CD14-positive monocyte (primary cell): ENCODE measurements around the gene STX3. TPM values are rescaled to one million over a fixed set of nuclear protein-coding genes. Genes with fewer than 3 reads are reported as not detected.

Source experiments
- DNase-seq, 3 donors: peaks; one replicate each; pipeline ENCODE4 v3.0.0-alpha.2; 2011 to 2022
- H2AFZ ChIP-seq: 2 replicates; pipeline ENCODE4 v1.6.0; 2012; ENCODE audit warnings: mild to moderate bottlenecking, low read depth, low read length, inconsistent platforms; ENCODE audit not compliant: insufficient read depth, poor library complexity, severe bottlenecking
- H3K27ac ChIP-seq, 2 donors: 1 replicate in 1 of 2; 2 replicates in 1 of 2; pipeline ENCODE4 v1.5.1; 2012 to 2013; ENCODE audit warnings: low read length in 2 of 2, control low read depth in 1 of 2, inconsistent platforms in 1 of 2, low read depth in 1 of 2, mild to moderate bottlenecking in 1 of 2
- H3K27me3 ChIP-seq, 2 donors: one replicate each; pipeline versions ENCODE4 v1.6.0 to v1.6.1; 2011 to 2013; ENCODE audit warnings: low read length in 2 of 2; ENCODE audit not compliant: control insufficient read depth in 2 of 2, insufficient read depth in 2 of 2
- H3K36me3 ChIP-seq, 2 donors: replicated peaks in 1 of 2; 1 replicate in 1 of 2; 2 replicates in 1 of 2; pipeline versions ENCODE4 v1.5.1 to v1.6.1; 2012 to 2013; ENCODE audit warnings: low read length in 2 of 2, control low read depth in 1 of 2, inconsistent platforms in 1 of 2, mild to moderate bottlenecking in 1 of 2; ENCODE audit not compliant: insufficient read depth in 2 of 2, control insufficient read depth in 1 of 2
- H3K4me1 ChIP-seq, 2 donors: 1 replicate in 1 of 2; 2 replicates in 1 of 2; pipeline versions ENCODE4 v1.5.1 to v1.6.1; 2012 to 2013; ENCODE audit warnings: low read length in 2 of 2, control low read depth in 1 of 2, inconsistent platforms in 1 of 2, mild to moderate bottlenecking in 1 of 2, moderate library complexity in 1 of 2; ENCODE audit not compliant: insufficient read depth in 2 of 2, control insufficient read depth in 1 of 2
- H3K4me2 ChIP-seq: replicated peaks from 2 replicates; pipeline ENCODE3; 2012; ENCODE audit warnings: low read length, moderate library complexity, mild to moderate bottlenecking; ENCODE audit not compliant: poor library complexity, severe bottlenecking; ENCODE audit errors: extremely low read depth
- H3K4me3 ChIP-seq, 3 experiments: fragments of 200-600 bp in 1 of 3; sonication (generic) in 1 of 3; replicated peaks in 1 of 3; 1 replicate in 2 of 3; 2 replicates in 1 of 3; pipeline ENCODE4 v1.5.1; 2011 to 2013; ENCODE audit warnings: low read length in 3 of 3, mild to moderate bottlenecking in 3 of 3, control low read depth in 2 of 3, low read depth in 2 of 3, inconsistent platforms in 1 of 3, moderate library complexity in 1 of 3
- H3K79me2 ChIP-seq: 2 replicates; pipeline ENCODE4 v1.6.0; 2012; ENCODE audit warnings: mild to moderate bottlenecking, control low read depth, inconsistent platforms, low read length, moderate library complexity; ENCODE audit not compliant: insufficient read depth
- H3K9ac ChIP-seq: 2 replicates; pipeline ENCODE4 v1.6.0; 2017; ENCODE audit warnings: low read length, mild to moderate bottlenecking; ENCODE audit not compliant: insufficient read depth, poor library complexity, severe bottlenecking
- H3K9me3 ChIP-seq, 2 donors: replicated peaks in 1 of 2; 1 replicate in 1 of 2; 2 replicates in 1 of 2; pipeline versions ENCODE4 v1.5.1 to v1.6.1; 2012 to 2013; ENCODE audit warnings: low read length in 2 of 2, control low read depth in 1 of 2; ENCODE audit not compliant: control insufficient read depth in 1 of 2, insufficient read depth in 1 of 2
- H4K20me1 ChIP-seq: 2 replicates; pipeline ENCODE4 v1.6.0; 2012; ENCODE audit warnings: mild to moderate bottlenecking, low read length, control low read depth, moderate library complexity; ENCODE audit not compliant: insufficient read depth
- H3K27ac Mint-ChIP-seq, 7 donors: one replicate each; pipeline ENCODE4 v1.8.0; 2020; ENCODE audit warnings: mild to moderate bottlenecking in 7 of 7, mixed read lengths in 7 of 7, moderate library complexity in 6 of 7, inconsistent platforms in 2 of 7
- H3K27me3 Mint-ChIP-seq, 3 donors: one replicate each; pipeline ENCODE4 v1.8.0; 2021 to 2022; ENCODE audit warnings: low read depth in 3 of 3, mild to moderate bottlenecking in 3 of 3, mixed read lengths in 3 of 3, moderate library complexity in 3 of 3, inconsistent platforms in 1 of 3
- H3K36me3 Mint-ChIP-seq, 2 donors: one replicate each; pipeline ENCODE4 v1.8.0; 2020; ENCODE audit warnings: mixed read lengths in 2 of 2, inconsistent platforms in 1 of 2, mild to moderate bottlenecking in 1 of 2
- H3K4me1 Mint-ChIP-seq: one replicate; pipeline ENCODE4 v1.8.0; 2020; ENCODE audit warnings: mild to moderate bottlenecking, mixed read lengths
- H3K4me3 Mint-ChIP-seq, 2 donors: one replicate each; pipeline ENCODE4 v1.8.0; 2020; ENCODE audit warnings: mild to moderate bottlenecking in 2 of 2, mixed read lengths in 2 of 2, moderate library complexity in 1 of 2
- H3K9me3 Mint-ChIP-seq, 7 donors: one replicate each; pipeline ENCODE4 v1.8.0; 2020 to 2022; ENCODE audit warnings: mixed read lengths in 7 of 7, mild to moderate bottlenecking in 6 of 7, moderate library complexity in 6 of 7, inconsistent platforms in 2 of 7
- WGBS: methylation state at CpG from one replicate; pipeline ENCODE4 v1.1.5; 2013; ENCODE audit warnings: missing lambda C conversion rate; ENCODE audit not compliant: insufficient coverage; 5-methylcytosine and 5-hydroxymethylcytosine counted together
- intact Hi-C, 2 donors: fragments of 100-400 bp; cut with micrococcal nuclease; formaldehyde crosslinking; loops; one replicate each; pipeline versions ENCODE4 v1.15.0 to v1.15.1; 2023
- polyA plus RNA-seq, 3 donors: library from polyadenylated mRNA; depleted of rRNA in 1 of 3; unstranded in 2 of 3; stranded (reverse) in 1 of 3; fragments of 300-500 nt in 2 of 3; fragments of >200 nt in 1 of 3; fragmentation: Illumina TruSeq in 2 of 3; gene quantifications; 1 replicate in 2 of 3; 2 replicates in 1 of 3; pipeline ENCODE4 v1.2.3, GENCODE V29; 2012 to 2021
- TF ChIP-seq, protein P1 (sequence below): fragments of 200-600 bp; IDR thresholded peaks from one replicate; pipeline ENCODE4 v1.8.0; 2022; ENCODE audit warnings: antibody characterized with exemption, mild to moderate bottlenecking

STX3 gene
- polyA plus RNA-seq, 3 donors: 22.4 to 50.9 (median 25.4) TPM

DNA sequence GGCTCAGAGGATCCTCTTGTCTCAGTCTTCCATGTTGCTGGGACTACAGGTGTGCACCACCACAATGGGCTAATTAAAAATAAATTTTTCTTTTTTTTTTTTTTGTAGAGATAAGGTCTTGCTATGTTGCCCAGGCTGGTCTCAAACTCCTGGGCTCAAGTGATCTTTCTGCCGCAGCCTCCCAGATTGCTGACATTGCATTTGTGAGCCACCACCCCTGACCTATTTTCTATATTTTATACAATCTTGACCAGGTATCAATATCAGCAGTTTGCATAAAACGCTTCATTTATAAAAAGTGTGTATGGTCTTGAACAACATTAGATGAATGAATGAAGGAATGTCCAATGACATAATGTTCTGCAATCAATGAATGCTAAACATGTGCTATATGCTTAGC is 9.1 kb upstream of the STX3 start:
- Histone ChIP-seq H3K79me2 (no peaks in the 10 kb centered on the region), H3K9ac (no peak overlapping the region), H3K4me2 (no peak overlapping the region), H3K9me3 (no peaks in the 10 kb centered on the region), H3K36me3 (no peaks in the 10 kb centered on the region), H4K20me1 (no peaks in the 10 kb centered on the region), H3K27me3 (no peaks in the 10 kb centered on the region), H3K4me3 (no peak overlapping the region), H3K4me1 (no peaks in the 10 kb centered on the region), H3K27ac (no peak overlapping the region), H2AFZ (no peak overlapping the region)
- Mint-ChIP-seq H3K27ac (no peak overlapping the region), H3K36me3 (peaks cover 0 to 3% of the 10 kb centered on the region in 2 donors), H3K4me3 (no peak overlapping the region), H3K9me3 (peaks cover 0 to 1% (median 0%) of the 10 kb centered on the region in 7 donors), H3K27me3 (peaks cover 0 to 5% (median 1%) of the 10 kb centered on the region in 3 donors), H3K4me1 (no peaks in the 10 kb centered on the region)
- intact Hi-C loops: no loop called here
- DNase-seq: no peak
- WGBS: no CpG with 5 or more reads among the region's 2 CpGs
- TF ChIP-seq, protein P1, sequence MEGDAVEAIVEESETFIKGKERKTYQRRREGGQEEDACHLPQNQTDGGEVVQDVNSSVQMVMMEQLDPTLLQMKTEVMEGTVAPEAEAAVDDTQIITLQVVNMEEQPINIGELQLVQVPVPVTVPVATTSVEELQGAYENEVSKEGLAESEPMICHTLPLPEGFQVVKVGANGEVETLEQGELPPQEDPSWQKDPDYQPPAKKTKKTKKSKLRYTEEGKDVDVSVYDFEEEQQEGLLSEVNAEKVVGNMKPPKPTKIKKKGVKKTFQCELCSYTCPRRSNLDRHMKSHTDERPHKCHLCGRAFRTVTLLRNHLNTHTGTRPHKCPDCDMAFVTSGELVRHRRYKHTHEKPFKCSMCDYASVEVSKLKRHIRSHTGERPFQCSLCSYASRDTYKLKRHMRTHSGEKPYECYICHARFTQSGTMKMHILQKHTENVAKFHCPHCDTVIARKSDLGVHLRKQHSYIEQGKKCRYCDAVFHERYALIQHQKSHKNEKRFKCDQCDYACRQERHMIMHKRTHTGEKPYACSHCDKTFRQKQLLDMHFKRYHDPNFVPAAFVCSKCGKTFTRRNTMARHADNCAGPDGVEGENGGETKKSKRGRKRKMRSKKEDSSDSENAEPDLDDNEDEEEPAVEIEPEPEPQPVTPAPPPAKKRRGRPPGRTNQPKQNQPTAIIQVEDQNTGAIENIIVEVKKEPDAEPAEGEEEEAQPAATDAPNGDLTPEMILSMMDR: no peak

DNA sequence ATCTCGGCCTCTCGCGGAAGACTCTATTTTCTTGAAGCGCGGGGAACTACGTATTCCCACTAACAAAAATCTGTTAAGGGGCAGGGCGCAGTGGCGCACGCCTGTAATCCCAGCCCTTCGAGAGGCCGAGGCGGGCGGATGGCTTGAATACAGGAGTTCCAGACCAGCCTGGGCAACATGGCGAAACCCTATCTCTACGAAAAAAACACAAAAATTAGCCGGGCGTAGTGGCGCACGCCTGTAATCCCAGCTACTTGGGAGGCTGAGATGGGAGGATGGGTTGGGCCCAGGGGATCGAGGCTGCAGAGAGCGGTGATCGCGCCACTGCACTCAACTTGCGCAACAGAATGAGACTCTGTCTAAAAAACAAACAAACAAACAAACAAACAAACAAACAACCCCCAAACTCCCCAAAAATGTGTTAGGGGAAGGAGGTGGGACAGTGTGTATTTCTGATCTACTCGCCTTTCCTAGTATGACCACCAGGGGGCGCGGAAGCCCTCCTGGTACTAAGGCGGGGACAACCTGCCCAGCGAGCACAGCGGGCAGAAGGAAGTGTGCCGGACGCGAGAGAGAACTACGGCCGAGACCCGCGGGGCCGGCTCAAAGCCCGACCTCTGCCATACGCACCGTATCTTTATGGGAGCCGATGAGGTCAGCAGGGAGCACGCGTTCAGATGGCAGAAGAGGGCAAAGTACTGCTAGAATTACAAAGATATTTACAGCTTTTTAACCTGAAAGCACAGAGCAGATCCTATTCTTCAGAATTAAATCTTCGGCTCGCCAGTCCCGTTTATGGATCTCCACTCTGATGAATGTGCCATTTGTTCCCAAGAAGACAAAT is 1.3 kb upstream of the STX3 start:
- WGBS: 32% methylated on average over 29 of the region's 47 CpGs
- peak overlapping the region; percentile 76 to 92 (median 90) for H3K27ac Mint-ChIP-seq
- Histone ChIP-seq H3K27me3 (no peaks in the 10 kb centered on the region), H2AFZ (peak overlapping the region; percentile 99), H3K9me3 (no peaks in the 10 kb centered on the region), H3K36me3 (peaks cover 0 to 15% of the 10 kb centered on the region in 2 donors), H3K9ac (peak overlapping the region; percentile 91), H3K79me2 (peaks cover 35% of the 10 kb centered on the region), H3K4me2 (peak overlapping the region; percentile 99), H3K27ac (peak overlapping the region in 1 of 2 donors; percentile 77), H3K4me1 (peaks cover 31 to 38% of the 10 kb centered on the region in 2 donors), H4K20me1 (peaks cover 32% of the 10 kb centered on the region), H3K4me3 (peak overlapping the region; percentile 63 to 94 (median 82))
- peaks cover 0 to 3% (median 0%) of the 10 kb centered on the region in 3 donors for H3K27me3 Mint-ChIP-seq
- TF ChIP-seq, protein P1: peak; percentile 90
- intact Hi-C loops: loop anchor here (2.0 to 10.0 kb wide), 3 partner anchors 17 to 89 kb away; partner anchors contain the start of gene PATL1 (in 2 of the 2)
- H3K9me3 Mint-ChIP-seq: peaks cover 0 to 1% (median 0%) of the 10 kb centered on the region in 7 donors
- peaks cover 12 to 26% of the 10 kb centered on the region in 2 donors for H3K36me3 Mint-ChIP-seq
- peak; percentile 80 to 87 (median 87) for DNase-seq
- H3K4me1 Mint-ChIP-seq: peaks cover 38% of the 10 kb centered on the region
- H3K4me3 Mint-ChIP-seq: peak overlapping the region; percentile 99
